ENCODE measurements around the gene INTS13.

- TF ChIP-seq EP300 (IDR thresholded peaks at IDR 0.05) = no peak
- TF ChIP-seq CTCF (IDR thresholded peaks at IDR 0.05) = no peak
- TF ChIP-seq POLR2A (IDR thresholded peaks at IDR 0.05) = no peak
Observed at GRCh38 chr12:26890784-26891183, 47.0 kb downstream of the INTS13 start.

Measured in sigmoid colon (tissue), 4 donors.